Right atrium auricular region (tissue), 2 donors: Measurements from ENCODE around the gene PCNT. TPM values are rescaled to one million over a fixed set of nuclear protein-coding genes. Genes with fewer than 3 reads are reported as not detected.
"Not testable (repeated sequence)": the region's sequence is repeated elsewhere in the genome, so short reads cannot be mapped to it uniquely, and the experiment has no call there.

Experiments used
- DNase-seq: peaks from one replicate; pipeline ENCODE4 v3.0.0-alpha.2; 2019; ENCODE audit warnings: low spot score
- H3K27ac ChIP-seq, 2 donors: fragments of 200-600 bp; sonication (generic); 1 replicate in 1 of 2; 2 replicates in 1 of 2; pipeline ENCODE4 v1.5.1; 2016 to 2019
- H3K27me3 ChIP-seq, 2 donors: fragments of 200-600 bp; sonication (generic); one replicate each; pipeline versions ENCODE4 v1.5.1 to v1.6.0; 2017 to 2019
- H3K36me3 ChIP-seq: fragments of 200-600 bp; sonication (generic); one replicate; pipeline ENCODE4 v1.5.1; 2016
- H3K4me1 ChIP-seq, 2 donors: fragments of 200-600 bp; sonication (generic); one replicate each; pipeline versions ENCODE4 v1.5.1 to v1.6.0; 2017 to 2019
- H3K4me3 ChIP-seq, 2 donors: fragments of 200-600 bp; sonication (generic); 1 replicate in 1 of 2; 2 replicates in 1 of 2; pipeline ENCODE4 v1.5.1; 2017 to 2019; ENCODE audit warnings: mild to moderate bottlenecking in 1 of 2, moderate library complexity in 1 of 2
- H3K9me3 ChIP-seq, 2 donors: fragments of 200-600 bp; sonication (generic); one replicate each; pipeline ENCODE4 v1.5.1; 2019
- total RNA-seq, 2 donors: library from RNA; depleted of rRNA; stranded (reverse); fragments of >200 nt; gene quantifications; one replicate each; pipeline ENCODE4 v1.1.0, GENCODE V29; 2016
- TF ChIP-seq, protein P1 (sequence below), 2 donors: fragments of 200-600 bp; sonication (generic); IDR thresholded peaks; one replicate each; pipeline ENCODE4 v1.5.1; 2019; ENCODE audit warnings: antibody characterized with exemption in 2 of 2

Gene PCNT
- total RNA-seq, 2 donors from 2014 or later: 31.7 to 40.3 TPM

- H3K27me3 ChIP-seq: no peaks in the 10 kb centered on the region
- H3K9me3 ChIP-seq: no peaks in the 10 kb centered on the region
- H3K27ac ChIP-seq: no peak overlapping the region
- H3K4me3 ChIP-seq: no peak overlapping the region
- H3K4me1 ChIP-seq: peaks cover 0 to 35% of the 10 kb centered on the region in 2 donors
- DNase-seq: no peak
- TF ChIP-seq, protein P1, sequence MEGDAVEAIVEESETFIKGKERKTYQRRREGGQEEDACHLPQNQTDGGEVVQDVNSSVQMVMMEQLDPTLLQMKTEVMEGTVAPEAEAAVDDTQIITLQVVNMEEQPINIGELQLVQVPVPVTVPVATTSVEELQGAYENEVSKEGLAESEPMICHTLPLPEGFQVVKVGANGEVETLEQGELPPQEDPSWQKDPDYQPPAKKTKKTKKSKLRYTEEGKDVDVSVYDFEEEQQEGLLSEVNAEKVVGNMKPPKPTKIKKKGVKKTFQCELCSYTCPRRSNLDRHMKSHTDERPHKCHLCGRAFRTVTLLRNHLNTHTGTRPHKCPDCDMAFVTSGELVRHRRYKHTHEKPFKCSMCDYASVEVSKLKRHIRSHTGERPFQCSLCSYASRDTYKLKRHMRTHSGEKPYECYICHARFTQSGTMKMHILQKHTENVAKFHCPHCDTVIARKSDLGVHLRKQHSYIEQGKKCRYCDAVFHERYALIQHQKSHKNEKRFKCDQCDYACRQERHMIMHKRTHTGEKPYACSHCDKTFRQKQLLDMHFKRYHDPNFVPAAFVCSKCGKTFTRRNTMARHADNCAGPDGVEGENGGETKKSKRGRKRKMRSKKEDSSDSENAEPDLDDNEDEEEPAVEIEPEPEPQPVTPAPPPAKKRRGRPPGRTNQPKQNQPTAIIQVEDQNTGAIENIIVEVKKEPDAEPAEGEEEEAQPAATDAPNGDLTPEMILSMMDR (IDR thresholded peaks at IDR 0.05): no peak
- H3K36me3 ChIP-seq: no peaks in the 10 kb centered on the region
These were observed 24.8 kb upstream of the PCNT start for GRCh38 chr21:46299167-46299566.

DNA sequence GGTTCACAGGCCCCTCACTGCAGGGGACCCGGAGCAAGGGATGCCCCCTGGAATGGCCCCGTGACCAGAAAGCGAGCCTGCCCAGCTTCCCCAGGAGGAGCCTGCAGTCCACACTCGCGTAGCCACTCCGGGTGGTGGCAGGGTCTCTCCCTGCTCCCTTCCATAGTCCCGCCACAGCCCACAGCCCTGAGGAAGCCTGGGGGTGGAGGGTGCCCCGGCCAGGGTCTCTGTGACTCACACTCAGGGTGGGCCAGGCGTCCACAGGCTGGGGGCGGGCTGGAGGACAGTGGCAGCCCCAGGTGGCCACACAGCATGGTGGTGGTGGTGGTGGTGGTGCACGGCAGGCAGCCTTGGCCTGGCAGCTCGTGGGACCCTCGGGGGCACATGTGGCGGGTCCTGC is 22.2 kb upstream of the PCNT start:
- Histone ChIP-seq H3K9me3 (no peaks in the 10 kb centered on the region), H3K4me1 (peaks cover 0 to 14% of the 10 kb centered on the region in 2 donors), H3K27ac (no peak overlapping the region), H3K27me3 (no peaks in the 10 kb centered on the region), H3K4me3 (no peak overlapping the region), H3K36me3 (no peaks in the 10 kb centered on the region)
- TF ChIP-seq, protein P1 (IDR thresholded peaks at IDR 0.05): no peak
- DNase-seq: no peak

DNA sequence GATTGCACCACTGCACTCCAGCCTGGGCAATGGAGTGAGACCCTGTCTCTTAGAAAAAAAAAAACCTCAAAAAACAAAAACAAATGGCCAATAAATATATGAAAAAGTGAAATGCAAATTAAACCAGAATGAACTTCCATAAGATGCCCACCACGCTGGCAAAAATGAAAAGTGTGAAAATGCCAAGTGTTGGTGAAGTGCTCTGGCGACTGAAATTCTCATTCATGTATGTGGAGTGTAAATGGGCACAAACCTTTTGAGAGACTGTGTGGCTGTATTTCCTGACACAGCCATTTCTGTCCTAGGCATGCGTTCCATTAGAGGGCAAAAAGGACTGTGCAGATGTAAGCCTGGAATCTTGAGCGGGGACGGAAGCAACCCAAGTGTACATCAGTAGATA is 19.5 kb upstream of the PCNT start:
- DNase-seq: no peak
- no peaks in the 10 kb centered on the region for H3K4me1 ChIP-seq
- no peaks in the 10 kb centered on the region for H3K36me3 ChIP-seq
- no peak overlapping the region for H3K4me3 ChIP-seq
- H3K27me3 ChIP-seq: no peaks in the 10 kb centered on the region
- no peaks in the 10 kb centered on the region for H3K9me3 ChIP-seq
- no peak overlapping the region for H3K27ac ChIP-seq
- TF ChIP-seq, protein P1 (IDR thresholded peaks at IDR 0.05): no peak

DNA sequence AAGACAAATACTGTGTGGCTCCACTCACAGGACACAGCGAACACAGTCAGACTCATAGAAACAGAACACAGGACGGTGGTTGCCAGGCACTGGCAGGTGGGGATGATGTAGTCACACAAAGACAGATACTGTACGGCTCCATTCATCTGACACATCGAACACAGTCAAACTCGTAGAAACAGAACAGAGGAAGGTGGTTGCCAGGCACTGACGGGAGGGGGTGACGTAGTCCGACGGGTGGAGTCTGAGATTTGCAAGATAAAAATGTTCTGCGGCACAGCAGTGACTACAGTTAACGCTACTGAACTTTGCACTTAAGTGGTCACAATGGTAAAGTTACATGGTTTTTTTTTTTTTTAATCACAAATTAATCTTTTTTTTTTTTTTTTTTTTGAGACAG is 19.0 kb upstream of the PCNT start:
- Histone ChIP-seq H3K27me3 (no peaks in the 10 kb centered on the region), H3K27ac (no peak overlapping the region)

DNA sequence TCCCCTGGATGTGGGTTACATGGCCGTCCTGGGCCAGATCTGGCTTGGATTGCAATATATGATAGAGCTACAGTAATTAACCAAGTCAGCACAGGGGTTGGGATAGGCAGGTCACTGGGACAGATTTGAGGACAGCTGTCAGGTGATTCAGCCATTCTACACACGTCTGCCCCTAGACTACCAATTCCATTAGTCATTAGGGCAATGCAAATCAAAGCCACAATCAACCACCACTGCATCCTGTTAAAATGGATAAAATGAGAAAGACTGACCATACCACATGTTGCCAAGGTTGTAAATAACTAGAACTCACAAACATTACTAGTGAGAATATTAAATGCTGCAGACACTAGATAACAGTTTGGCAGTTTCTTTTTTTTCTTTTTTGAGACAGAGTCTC is 16.3 kb upstream of the PCNT start:
- Histone ChIP-seq H3K27me3 (no peaks in the 10 kb centered on the region), H3K4me3 (no peak overlapping the region), H3K27ac (no peak overlapping the region), H3K9me3 (no peaks in the 10 kb centered on the region), H3K36me3 (no peaks in the 10 kb centered on the region), H3K4me1 (no peaks in the 10 kb centered on the region)
- TF ChIP-seq, protein P1 (IDR thresholded peaks at IDR 0.05): no peak
- no peak for DNase-seq

More for the DNA sequence above, 19.0 kb upstream of the PCNT start:
- no peaks in the 10 kb centered on the region for H3K4me1 ChIP-seq
- no peaks in the 10 kb centered on the region for H3K36me3 ChIP-seq
- no peak overlapping the region for H3K4me3 ChIP-seq
- TF ChIP-seq, protein P1 (IDR thresholded peaks at IDR 0.05): no peak
- DNase-seq: no peak
- H3K9me3 ChIP-seq: no peaks in the 10 kb centered on the region

DNA sequence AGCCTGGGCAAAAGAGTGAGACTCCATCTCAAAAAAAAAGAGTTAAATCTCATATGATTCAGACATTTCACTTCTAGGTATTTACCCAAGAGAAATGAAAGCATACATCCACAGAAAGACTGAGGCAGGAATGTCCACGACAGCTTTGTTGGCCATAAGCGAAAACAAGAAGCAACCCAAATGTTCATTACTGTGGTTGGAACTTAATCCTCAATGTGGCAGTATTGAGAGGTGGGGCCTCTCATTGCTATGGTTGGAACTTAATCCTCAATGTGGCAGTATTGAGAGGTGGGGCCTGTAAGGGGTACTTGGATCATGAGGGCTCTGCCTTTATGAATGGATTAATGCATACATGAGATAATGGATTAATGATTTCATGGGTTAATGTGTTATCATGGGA is 15.5 kb upstream of the PCNT start:
- TF ChIP-seq, protein P1 (IDR thresholded peaks at IDR 0.05): no peak
- Histone ChIP-seq H3K4me3 (no peak overlapping the region), H3K9me3 (no peaks in the 10 kb centered on the region), H3K36me3 (no peaks in the 10 kb centered on the region), H3K4me1 (no peaks in the 10 kb centered on the region), H3K27me3 (no peaks in the 10 kb centered on the region), H3K27ac (no peak overlapping the region)
- no peak for DNase-seq

DNA sequence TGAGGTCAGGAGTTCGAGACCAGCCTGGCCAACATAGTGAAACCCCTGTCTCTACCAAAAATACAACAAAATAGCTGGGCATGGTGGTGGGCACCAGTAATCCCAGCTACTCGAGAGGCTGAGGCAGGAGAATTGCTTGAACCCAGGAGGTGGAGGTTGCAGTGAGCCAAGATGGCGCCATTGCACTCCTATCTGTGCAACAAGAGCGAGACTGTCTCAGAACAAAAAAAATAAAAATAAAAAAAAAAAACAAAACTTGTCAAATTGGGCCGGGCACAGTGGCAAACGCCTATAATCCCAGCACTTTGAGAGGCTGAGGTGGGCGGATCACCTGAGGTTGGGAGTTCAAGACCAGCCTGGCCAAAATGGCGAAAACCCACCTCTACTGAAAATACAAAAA is 13.7 kb upstream of the PCNT start:
- H3K27me3 ChIP-seq, DNase-seq, H3K4me1 ChIP-seq, H3K36me3 ChIP-seq, H3K27ac ChIP-seq, H3K9me3 ChIP-seq, H3K4me3 ChIP-seq: not testable (repeated sequence)
